K562 (cell line): ENCODE data around the gene IGSF3. TPM values are rescaled to one million over a fixed set of nuclear protein-coding genes. Genes with fewer than 3 reads are reported as not detected.
A peak's percentile ranks its signal among the peaks of the same experiment; 100 is the strongest.

Experiments used
- CEBPG ChIP-seq, 3 experiments: fragments of 200-800 bp in 1 of 3; sonication (Bioruptor generic) in 1 of 3; sonication (generic) in 1 of 3; formaldehyde crosslinking in 1 of 3; IDR thresholded peaks in 2 of 3; conservative IDR thresholded peaks in 1 of 3; 2 replicates each; pipeline versions ENCODE4 v1.6.1 to v1.8.0; 2016 to 2022; ENCODE audit warnings: missing compliant biosample characterization in 2 of 3, missing genetic modification characterization in 2 of 3, mild to moderate bottlenecking in 1 of 3, missing genetic modification reagents in 1 of 3
- CHCHD3 ChIP-seq: fragments of 250-450 bp; sonication (Bioruptor Pico); IDR thresholded peaks from 2 replicates; pipeline ENCODE4 v2.1.2; 2022; ENCODE audit warnings: mild to moderate bottlenecking
- CHD1 ChIP-seq: fragments of 200-600 bp; sonication (generic); IDR thresholded peaks from one replicate; pipeline ENCODE4 v1.6.1; 2012; ENCODE audit warnings: mild to moderate bottlenecking, moderate library complexity, low read length, inconsistent platforms
- FOXP1 ChIP-seq: sonication (generic); formaldehyde crosslinking; IDR thresholded peaks from 2 replicates; pipeline ENCODE4 v1.8.0; 2022; ENCODE audit warnings: mild to moderate bottlenecking, missing genetic modification reagents
- KLF10 ChIP-seq: fragments of 250-450 bp; sonication (Bioruptor Pico); IDR thresholded peaks from 2 replicates; pipeline ENCODE4 v1.6.1; 2021; ENCODE audit warnings: matching md5 sums
- MITF ChIP-seq: IDR thresholded peaks from 2 replicates; pipeline ENCODE4 v1.6.1; 2014; ENCODE audit warnings: antibody characterized with exemption
- PCBP1 ChIP-seq: fragments of 200-400 bp; formaldehyde crosslinking; IDR thresholded peaks from 2 replicates; pipeline ENCODE4 v1.6.1; 2018; ENCODE audit warnings: mild to moderate bottlenecking, low read depth, low read length; ENCODE audit not compliant: poor library complexity, severe bottlenecking
- RBM14 ChIP-seq: fragments of 200-400 bp; formaldehyde crosslinking; IDR thresholded peaks from 2 replicates; pipeline ENCODE4 v1.6.1; 2018; ENCODE audit warnings: low read depth, mild to moderate bottlenecking, low read length, moderate library complexity, borderline replicate concordance; ENCODE audit not compliant: insufficient read depth
- TAF7 ChIP-seq: fragments of 450-650 bp; IDR thresholded peaks from 2 replicates; pipeline ENCODE4 v1.6.1; 2016; ENCODE audit warnings: missing genetic modification characterization, missing compliant biosample characterization
- YBX1 ChIP-seq: fragments of 450-650 bp; IDR thresholded peaks from 2 replicates; pipeline ENCODE4 v1.7.1; 2016; ENCODE audit warnings: mild to moderate bottlenecking
- ZBED1 ChIP-seq: IDR thresholded peaks from 2 replicates; pipeline ENCODE4 v1.6.1; 2014
- ZBTB1 ChIP-seq: sonication (generic); formaldehyde crosslinking; IDR thresholded peaks from 2 replicates; pipeline ENCODE4 v1.8.1; 2023; ENCODE audit warnings: missing genetic modification reagents, low read depth, mild to moderate bottlenecking, borderline replicate concordance
- ZNF143 ChIP-seq: sonication (generic); formaldehyde crosslinking; IDR thresholded peaks from 2 replicates; pipeline ENCODE4 v1.9.0; 2022; ENCODE audit warnings: mild to moderate bottlenecking, missing genetic modification reagents
- ZNF165 ChIP-seq: fragments of 250-450 bp; sonication (Bioruptor Pico); IDR thresholded peaks from 2 replicates; pipeline ENCODE4 v1.4.0; 2020; ENCODE audit warnings: borderline replicate concordance
- ZNF174 ChIP-seq: fragments of 250-450 bp; sonication (Bioruptor Pico); IDR thresholded peaks from 2 replicates; pipeline ENCODE4 v1.4.0; 2020; ENCODE audit warnings: mild to moderate bottlenecking
- ZNF589 ChIP-seq: fragments of 200-800 bp; sonication (Bioruptor generic); IDR thresholded peaks from 2 replicates; pipeline ENCODE4 v1.6.1; 2016; ENCODE audit warnings: low read depth, missing genetic modification characterization, missing compliant biosample characterization
- ZNF785 ChIP-seq: fragments of 250-450 bp; sonication (Bioruptor Pico); IDR thresholded peaks from 2 replicates; pipeline ENCODE4 v1.4.0; 2020; ENCODE audit warnings: mild to moderate bottlenecking
- polyA plus RNA-seq, 8 experiments: library from polyadenylated mRNA; depleted of rRNA in 4 of 8; stranded (reverse) in 5 of 8; unstranded in 3 of 8; fragments of >200 nt; fragmentation: Nextera tagmentation in 2 of 8; fragmentation: Illumina TruSeq in 1 of 8; extraction: Ambion mirVana in 2 of 8; extraction: Trizol in 1 of 8; gene quantifications; 2 replicates each; pipeline versions ENCODE4 v1.2.1 to v1.2.3, GENCODE V29; 2011 to 2014; ENCODE audit warnings: inconsistent platforms in 1 of 8, missing spikeins in 1 of 8
- total RNA-seq, 7 experiments: library from RNA; depleted of rRNA in 6 of 7; stranded (reverse); fragments of >200 nt in 6 of 7; fragmentation: Illumina TruSeq in 2 of 7; extraction: Trizol in 2 of 7; gene quantifications; 2 replicates each; pipeline versions ENCODE4 v1.2.1 to v1.2.3, GENCODE V29; 2011 to 2021; ENCODE audit warnings: low replicate concordance in 1 of 7

The IGSF3 gene
- total and polyA plus RNA-seq, 9 of the 15 experiments (the other 6 are each of a cell fraction or from before 2014, with no cell fraction given): 1.1 to 15.0 (median 8.3) TPM

GRCh38 chr1:116667078-116667574 is 407 bp downstream of the IGSF3 start (continued):
- TF ChIP-seq ZNF165 (CRISPR knock-in tag): no peak
- no peak for TF ChIP-seq TAF7 (tag)
- no peak for TF ChIP-seq ZNF143 (CRISPR knock-in tag)
- no peak for TF ChIP-seq PCBP1
- TF ChIP-seq ZNF785 (CRISPR knock-in tag): no peak
- TF ChIP-seq FOXP1 (CRISPR knock-in tag): 0 out of 2 replicates have a peak, but pooled peaks have one; percentile 12
- TF ChIP-seq YBX1: no peak
- TF ChIP-seq CHD1: peak; percentile 23
- 0 out of 2 replicates have a peak, but pooled peaks have one; percentile 9 for TF ChIP-seq ZBTB1 (CRISPR knock-in tag)
- no peak for TF ChIP-seq CEBPG (CRISPR knock-in tag; IDR thresholded peaks at IDR 0.05)
- no peak for TF ChIP-seq CEBPG (tag; conservative IDR thresholded peaks at IDR 0.05 in 1 of 2, IDR thresholded peaks at IDR 0.05 in 1 of 2)
- no peak for TF ChIP-seq KLF10 (CRISPR knock-in tag)
- no peak for TF ChIP-seq RBM14
- no peak for TF ChIP-seq CHCHD3 (CRISPR knock-in tag)
- TF ChIP-seq MITF: no peak
- TF ChIP-seq ZNF589 (CRISPR knock-in tag): no peak
- no peak for TF ChIP-seq ZNF174 (CRISPR knock-in tag)
- TF ChIP-seq ZBED1: no peak
